Tibial artery (tissue), 4 donors: Measurements from ENCODE around the gene ARL8A.
"Not testable (repeated sequence)": the region's sequence is repeated elsewhere in the genome, so short reads cannot be mapped to it uniquely, and the experiment has no call there.

Source experiments
- DNase-seq, 2 donors: peaks; one replicate each; pipeline ENCODE4 v3.0.0-alpha.2; 2019
- H3K27ac ChIP-seq, 2 donors: fragments of 200-600 bp; sonication (generic) in 1 of 2; 1 replicate in 1 of 2; 2 replicates in 1 of 2; pipeline ENCODE4 v1.5.1; 2018 to 2019; ENCODE audit warnings: mild to moderate bottlenecking in 1 of 2
- H3K27me3 ChIP-seq, 2 donors: fragments of 200-600 bp; sonication (generic) in 1 of 2; one replicate each; pipeline versions ENCODE4 v1.5.1 to v1.6.0; 2016 to 2019
- H3K36me3 ChIP-seq, 3 donors: fragments of 200-600 bp; sonication (generic) in 2 of 3; one replicate each; pipeline ENCODE4 v1.5.1; 2016 to 2019; ENCODE audit warnings: mild to moderate bottlenecking in 2 of 3
- H3K4me1 ChIP-seq, 4 donors: fragments of 200-600 bp; sonication (generic) in 2 of 4; 1 replicate in 3 of 4; 2 replicates in 1 of 4; pipeline ENCODE4 v1.5.1; 2016 to 2019
- H3K4me3 ChIP-seq, 2 donors: fragments of 200-600 bp; sonication (generic) in 1 of 2; 1 replicate in 1 of 2; 2 replicates in 1 of 2; pipeline ENCODE4 v1.5.1; 2018 to 2019; ENCODE audit warnings: mild to moderate bottlenecking in 2 of 2
- H3K9me3 ChIP-seq, 3 donors: fragments of 200-600 bp; sonication (generic) in 1 of 3; one replicate each; pipeline ENCODE4 v1.5.1; 2016 to 2019
- CTCF ChIP-seq, 2 experiments: fragments of 200-600 bp in 1 of 2; fragments of 450-650 bp in 1 of 2; IDR thresholded peaks; one replicate each; pipeline ENCODE4 v1.5.1; 2017 to 2019; ENCODE audit warnings: antibody characterized with exemption in 2 of 2, mild to moderate bottlenecking in 1 of 2, moderate library complexity in 1 of 2
- intact Hi-C: fragments of 100-400 bp; cut with DNase I; formaldehyde crosslinking; loops from one replicate; pipeline ENCODE4 v1.15.0; 2023; ENCODE audit warnings: low total_unique reads

Gene ARL8A

GRCh38 chr1:202143011-202143767, 1.3 kb downstream of the ARL8A start:
- TF ChIP-seq CTCF (IDR thresholded peaks at IDR 0.05) = no peak
- Histone ChIP-seq H3K4me1 (peaks cover 0 to 41% (median 26%) of the 10 kb centered on the region in 4 donors), H3K9me3 (no peaks in the 10 kb centered on the region), H3K4me3 (peak overlapping the region; percentile 96), H3K27ac (peak overlapping the region; percentile 92 to 93), H3K36me3 (peaks cover 0 to 4% (median 0%) of the 10 kb centered on the region in 3 donors), H3K27me3 (no peaks in the 10 kb centered on the region)
- intact Hi-C loops = loop anchor here (10.0 kb wide), 1 partner anchor 258 kb away; the partner anchor contains the start of gene SHISA4
- DNase-seq = peak in 1 of 2 donors; percentile 55

GRCh38 chr1:202141468-202141867, 3.1 kb downstream of the ARL8A start:
- Histone ChIP-seq H3K4me1 (peaks cover 0 to 41% (median 26%) of the 10 kb centered on the region in 4 donors), H3K27ac (peak overlapping the region in 1 of 2 donors; percentile 93), H3K36me3 (peaks cover 0 to 22% (median under 1%) of the 10 kb centered on the region in 3 donors)
- not testable (repeated sequence) for H3K4me3 ChIP-seq, DNase-seq, H3K9me3 ChIP-seq, H3K27me3 ChIP-seq
- intact Hi-C loops = loop anchor here (10.0 kb wide), 1 partner anchor 257 kb away; the partner anchor contains the start of gene SHISA4

- no peaks in the 10 kb centered on the region for H3K9me3 ChIP-seq
- TF ChIP-seq CTCF (IDR thresholded peaks at IDR 0.05) = no peak
- intact Hi-C loops = loop anchor here (10.0 kb wide), 1 partner anchor 256 kb away; the partner anchor contains the start of gene SHISA4
- H3K27ac ChIP-seq = peak overlapping the region; percentile 12 to 93
- DNase-seq = no peak
- H3K27me3 ChIP-seq = no peaks in the 10 kb centered on the region
- H3K4me1 ChIP-seq = peaks cover 0 to 41% (median 26%) of the 10 kb centered on the region in 4 donors
- H3K4me3 ChIP-seq = no peak overlapping the region
- H3K36me3 ChIP-seq = peaks cover 0 to 26% (median 6%) of the 10 kb centered on the region in 3 donors
Observed at GRCh38 chr1:202140833-202141232, 3.7 kb downstream of the ARL8A start.

- DNase-seq = no peak
- Histone ChIP-seq H3K4me1 (peaks cover 0 to 59% (median 34%) of the 10 kb centered on the region in 4 donors), H3K36me3 (peaks cover 15 to 49% (median 34%) of the 10 kb centered on the region in 3 donors), H3K27ac (peak overlapping the region; percentile 82 to 85), H3K9me3 (no peaks in the 10 kb centered on the region), H3K4me3 (no peak overlapping the region), H3K27me3 (no peaks in the 10 kb centered on the region)
- intact Hi-C loops = loop anchor here (2.0 kb wide), 1 partner anchor 124 kb away; the partner anchor contains the start of gene ELF3
- TF ChIP-seq CTCF (IDR thresholded peaks at IDR 0.05) = peak; percentile 71 to 92
Observed at GRCh38 chr1:202135221-202135721, 9.3 kb downstream of the ARL8A start.

- intact Hi-C loops = loop anchor here (2.0 kb wide), 1 partner anchor 124 kb away; the partner anchor contains the start of gene ELF3
- H3K4me1 ChIP-seq = peaks cover 0 to 61% (median 38%) of the 10 kb centered on the region in 4 donors
Observed at GRCh38 chr1:202134645-202135172, 9.8 kb downstream of the ARL8A start.

More at GRCh38 chr1:202134645-202135172, 9.8 kb downstream of the ARL8A start:
- Histone ChIP-seq H3K36me3 (peaks cover 15 to 49% (median 34%) of the 10 kb centered on the region in 3 donors), H3K4me3 (no peak overlapping the region), H3K27ac (peak overlapping the region; percentile 82 to 85), H3K27me3 (no peaks in the 10 kb centered on the region), H3K9me3 (no peaks in the 10 kb centered on the region)
- TF ChIP-seq CTCF (IDR thresholded peaks at IDR 0.05) = no peak
- DNase-seq = no peak
